KBM-7 (cell line): ENCODE measurements around the gene RAPGEF3.
A peak's percentile ranks its signal among the peaks of the same experiment; 100 is the strongest.

Source experiments
- DNase-seq: peaks from one replicate; pipeline ENCODE4 v3.0.0-alpha.2; 2015
- in situ Hi-C: fragments of 300-500 bp; cut with MboI; formaldehyde crosslinking; loops from 2 replicates; pipeline ENCODE4 v1.14.3; 2020; ENCODE audit warnings: low sequenced_read_pairs, low pct_unique_long_range_greater_than_20kb, mixed read lengths

RAPGEF3 gene, protein sequence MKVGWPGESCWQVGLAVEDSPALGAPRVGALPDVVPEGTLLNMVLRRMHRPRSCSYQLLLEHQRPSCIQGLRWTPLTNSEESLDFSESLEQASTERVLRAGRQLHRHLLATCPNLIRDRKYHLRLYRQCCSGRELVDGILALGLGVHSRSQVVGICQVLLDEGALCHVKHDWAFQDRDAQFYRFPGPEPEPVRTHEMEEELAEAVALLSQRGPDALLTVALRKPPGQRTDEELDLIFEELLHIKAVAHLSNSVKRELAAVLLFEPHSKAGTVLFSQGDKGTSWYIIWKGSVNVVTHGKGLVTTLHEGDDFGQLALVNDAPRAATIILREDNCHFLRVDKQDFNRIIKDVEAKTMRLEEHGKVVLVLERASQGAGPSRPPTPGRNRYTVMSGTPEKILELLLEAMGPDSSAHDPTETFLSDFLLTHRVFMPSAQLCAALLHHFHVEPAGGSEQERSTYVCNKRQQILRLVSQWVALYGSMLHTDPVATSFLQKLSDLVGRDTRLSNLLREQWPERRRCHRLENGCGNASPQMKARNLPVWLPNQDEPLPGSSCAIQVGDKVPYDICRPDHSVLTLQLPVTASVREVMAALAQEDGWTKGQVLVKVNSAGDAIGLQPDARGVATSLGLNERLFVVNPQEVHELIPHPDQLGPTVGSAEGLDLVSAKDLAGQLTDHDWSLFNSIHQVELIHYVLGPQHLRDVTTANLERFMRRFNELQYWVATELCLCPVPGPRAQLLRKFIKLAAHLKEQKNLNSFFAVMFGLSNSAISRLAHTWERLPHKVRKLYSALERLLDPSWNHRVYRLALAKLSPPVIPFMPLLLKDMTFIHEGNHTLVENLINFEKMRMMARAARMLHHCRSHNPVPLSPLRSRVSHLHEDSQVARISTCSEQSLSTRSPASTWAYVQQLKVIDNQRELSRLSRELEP

GRCh38 chr12:47758834-47759690 is at the start of gene RAPGEF3:
Gene RAPGEF3 (minus strand): TSS chr12:47758880. CDS start chr12:47758556, 324 bp downstream.
- peak; percentile 76 for DNase-seq
- in situ Hi-C loops, result no loop called here

- DNase-seq, result peak; percentile 94
- in situ Hi-C loops, result no loop called here
Observed at GRCh38 chr12:47808050-47808449, 49.4 kb upstream of the RAPGEF3 start.

DNA sequence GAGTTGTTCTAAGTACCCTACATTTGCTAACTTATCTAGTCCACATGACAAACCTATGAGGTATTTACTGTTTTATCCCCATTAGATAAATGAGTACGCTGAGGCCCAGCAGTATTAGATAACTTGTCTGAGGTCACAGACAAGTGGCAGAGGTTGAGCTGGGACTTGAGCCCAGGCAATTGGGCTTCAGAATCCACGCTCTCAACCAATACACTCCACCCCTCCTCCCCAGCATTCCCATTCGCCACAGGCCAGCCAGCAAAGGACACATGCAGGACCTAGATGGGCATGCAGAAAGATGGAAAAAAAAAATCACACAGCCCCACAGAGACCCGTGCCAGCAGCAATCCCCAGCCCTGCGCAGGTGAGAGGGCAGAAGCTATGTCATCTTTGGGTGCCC is 48.7 kb upstream of the RAPGEF3 start:
- in situ Hi-C loops, result no loop called here
- DNase-seq, result no peak

DNA sequence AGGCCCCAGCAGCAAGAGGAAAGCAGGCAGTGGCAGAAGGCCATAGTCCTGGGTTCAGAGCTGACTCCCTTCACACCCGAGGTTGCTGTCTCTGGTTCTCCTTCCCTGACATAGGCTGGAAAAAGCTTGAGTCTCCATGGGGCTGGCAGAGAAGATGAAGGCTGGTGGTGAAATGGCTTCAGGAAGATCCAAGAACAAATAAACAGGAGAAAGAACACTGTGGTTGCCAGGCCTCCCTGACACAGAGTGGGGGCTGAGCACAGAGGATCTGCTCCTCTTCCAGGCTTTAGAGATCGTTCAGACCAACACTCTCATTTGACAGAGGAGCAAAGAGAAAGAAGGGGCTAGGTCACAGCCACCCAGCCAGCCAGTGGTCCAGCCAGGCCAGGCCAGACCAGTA is 46.7 kb upstream of the RAPGEF3 start:
- no peak for DNase-seq
- in situ Hi-C loops, result no loop called here

- in situ Hi-C loops, result no loop called here
- DNase-seq, result no peak
Observed at GRCh38 chr12:47804171-47804570, 45.5 kb upstream of the RAPGEF3 start.

- in situ Hi-C loops, result no loop called here
- peak; percentile 42 for DNase-seq
Observed at GRCh38 chr12:47803191-47803875, 44.7 kb upstream of the RAPGEF3 start.

GRCh38 chr12:47802312-47802711 is 43.6 kb upstream of the RAPGEF3 start:
- in situ Hi-C loops, result no loop called here
- no peak for DNase-seq

- DNase-seq, result no peak
- in situ Hi-C loops, result no loop called here
Observed at GRCh38 chr12:47801904-47802246, 43.2 kb upstream of the RAPGEF3 start.

DNA sequence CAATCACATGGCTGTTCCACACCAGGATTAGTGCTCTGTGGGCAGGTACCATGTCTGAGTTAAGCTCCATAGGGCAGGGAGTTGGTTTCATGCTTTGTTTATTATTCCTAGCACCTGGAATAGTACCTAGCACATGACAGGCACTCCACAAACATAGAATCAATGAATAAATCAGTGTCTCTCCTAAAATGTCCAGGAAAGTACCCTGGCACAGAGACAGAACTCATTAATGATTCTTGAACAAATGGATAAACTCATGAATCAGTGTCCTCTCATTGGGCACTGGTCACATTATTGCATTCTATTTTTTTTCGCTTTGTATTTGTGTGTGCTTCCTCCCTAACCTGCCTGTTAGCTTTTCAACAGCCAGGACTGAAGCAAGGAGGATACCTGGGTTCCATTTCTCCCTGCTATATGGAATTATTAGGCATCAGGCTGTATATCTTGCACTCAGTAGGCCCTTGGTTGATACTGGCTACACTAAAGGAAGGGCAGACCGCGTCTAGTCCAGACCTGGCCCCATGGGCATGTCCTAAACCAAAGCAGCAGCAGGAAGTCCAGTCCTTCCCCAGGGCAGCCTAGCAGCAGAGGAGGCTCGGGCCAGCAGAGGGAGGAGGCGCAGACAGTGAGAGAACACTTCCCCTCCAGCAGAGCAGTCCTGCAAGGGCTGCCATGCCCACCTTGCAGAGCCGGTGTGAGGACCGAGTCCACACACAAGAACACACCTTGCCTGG is 42.7 kb upstream of the RAPGEF3 start:
- in situ Hi-C loops, result no loop called here

GRCh38 chr12:47800582-47800981 is 41.9 kb upstream of the RAPGEF3 start:
- no peak for DNase-seq
- in situ Hi-C loops, result no loop called here

More for the DNA sequence above, 42.7 kb upstream of the RAPGEF3 start:
- no peak for DNase-seq

DNA sequence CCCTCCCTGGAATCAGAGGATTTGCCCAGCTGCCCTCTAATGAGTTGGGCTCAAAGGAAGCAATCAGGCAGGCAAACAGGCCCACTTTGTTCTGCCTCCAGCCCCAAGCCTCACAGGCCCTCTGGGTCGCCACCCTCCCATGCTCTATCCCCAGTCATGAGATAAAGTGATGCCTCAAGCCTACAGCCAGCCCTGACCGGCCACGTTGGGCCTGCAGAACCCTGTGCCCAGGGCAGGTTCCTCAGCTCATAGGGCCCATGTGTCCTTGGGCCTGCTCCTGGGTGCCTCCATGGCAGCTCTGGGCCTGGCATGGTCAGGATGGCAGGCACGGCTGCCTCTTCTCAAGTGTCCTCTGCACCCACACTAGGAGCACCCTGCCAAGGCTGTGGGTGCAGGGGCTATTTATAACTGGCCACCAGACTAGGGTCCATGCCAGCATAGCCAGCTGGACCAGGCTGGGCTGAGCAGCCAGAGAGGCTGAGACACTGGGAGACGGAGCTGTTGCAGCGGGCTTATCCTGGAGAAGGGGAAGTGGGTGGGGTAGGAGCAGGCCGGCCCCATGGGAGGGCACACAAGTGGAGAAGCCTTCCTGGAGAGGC is 40.8 kb upstream of the RAPGEF3 start:
- in situ Hi-C loops, result no loop called here
- no peak for DNase-seq

DNA sequence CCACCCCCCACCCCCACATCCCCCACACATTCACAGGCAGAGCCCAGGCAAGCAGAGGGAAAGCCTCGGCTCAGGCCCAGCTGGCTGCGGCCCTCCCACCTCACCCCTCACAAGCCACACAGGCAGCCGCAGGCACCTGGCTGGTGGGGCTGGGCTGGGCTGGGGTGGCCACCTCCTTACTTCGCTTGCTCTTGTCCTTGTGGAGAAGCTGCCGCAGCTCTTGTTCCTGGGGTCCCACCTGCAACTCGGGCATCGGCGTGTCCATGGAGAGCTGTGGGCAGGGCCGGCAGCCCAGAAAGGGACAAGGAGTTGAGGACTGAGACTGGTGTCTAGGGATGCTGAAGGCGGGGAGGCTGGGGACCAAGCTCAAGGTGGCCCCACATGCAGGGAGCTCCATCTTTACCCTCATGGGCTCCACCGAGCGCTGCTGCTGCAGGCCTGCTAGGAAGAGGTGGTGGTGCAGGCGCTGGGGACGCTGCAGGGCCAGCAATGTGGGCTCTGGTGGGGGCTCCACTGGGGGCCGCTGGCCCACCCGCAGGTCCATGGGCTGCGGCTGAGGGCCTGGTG is 39.8 kb upstream of the RAPGEF3 start:
- in situ Hi-C loops, result no loop called here

DNA sequence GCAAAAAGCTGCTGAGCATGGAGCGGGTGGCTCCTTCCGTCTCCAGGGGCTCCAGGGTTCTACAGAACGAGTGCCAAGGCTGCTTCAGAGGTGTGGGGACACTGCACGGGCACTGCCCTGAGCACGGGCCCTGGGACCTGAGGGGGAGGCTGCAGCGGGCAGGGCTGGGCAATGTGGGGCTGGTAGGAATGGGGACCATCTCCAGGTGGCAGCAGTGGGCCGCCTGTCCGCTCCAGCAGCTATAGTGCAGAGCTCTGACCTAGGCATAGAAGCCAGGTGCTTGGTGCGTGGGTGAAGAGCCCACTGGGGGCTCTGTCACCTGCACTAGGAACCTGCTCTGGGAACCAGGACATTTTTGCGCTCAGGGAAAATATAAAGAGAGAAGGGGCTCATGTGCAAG is 38.8 kb upstream of the RAPGEF3 start:
- DNase-seq, result peak; percentile 57
- in situ Hi-C loops, result no loop called here

More for the DNA sequence above, 39.8 kb upstream of the RAPGEF3 start:
- DNase-seq, result no peak

- DNase-seq, result no peak
- in situ Hi-C loops, result no loop called here
Observed at GRCh38 chr12:47795814-47796411, 37.2 kb upstream of the RAPGEF3 start.

DNA sequence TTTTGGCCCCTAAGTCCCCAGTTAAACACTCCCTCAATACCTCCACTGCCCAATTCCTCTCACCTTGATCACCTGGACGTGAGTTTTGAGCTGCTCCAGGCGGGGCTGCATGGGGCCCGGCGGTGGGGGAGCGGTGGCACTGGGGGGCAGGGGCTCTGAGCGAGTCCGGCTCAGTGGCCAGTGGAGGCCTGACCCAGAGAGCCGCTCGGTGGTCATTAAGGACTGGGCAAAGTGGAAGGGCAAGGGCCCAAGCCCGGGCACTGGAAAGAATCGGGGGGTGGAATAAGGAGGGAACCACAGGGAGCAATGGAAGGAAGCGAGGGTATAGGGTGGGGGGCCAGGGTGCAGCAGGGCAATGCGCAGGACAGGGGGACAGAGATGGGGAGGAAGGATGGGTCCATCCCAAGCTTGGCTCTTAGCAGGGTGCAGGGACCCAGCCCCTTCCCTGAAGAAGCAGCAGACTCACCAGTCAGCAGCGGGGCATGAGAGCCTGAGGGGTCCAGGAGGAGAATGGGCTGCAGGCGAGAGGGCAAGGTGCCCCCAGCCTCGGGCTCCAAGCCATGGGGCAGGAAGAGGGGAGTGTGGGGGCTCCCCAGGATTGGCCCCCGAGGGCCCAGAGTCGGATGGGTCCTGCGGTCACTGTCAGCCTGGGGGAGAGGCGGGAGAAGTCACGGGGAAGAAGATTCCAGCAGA is 36.6 kb upstream of the RAPGEF3 start:
- in situ Hi-C loops, result no loop called here
- DNase-seq, result no peak

- in situ Hi-C loops, result no loop called here
- DNase-seq, result no peak
Observed at GRCh38 chr12:47794679-47795078, 36.0 kb upstream of the RAPGEF3 start.
